ENCODE measurements around the gene RIMS4. TPM values are rescaled to one million over a fixed set of nuclear protein-coding genes. Genes with fewer than 3 reads are reported as not detected.

Gene RIMS4
- total and polyA plus RNA-seq, 2 of the 8 experiments (the other 6 are each of a cell fraction or from before 2014, with no cell fraction given): 13.3 to 44.2 TPM

GRCh38 chr20:44709380-44709779 is 101.0 kb downstream of the RIMS4 start (continued):
- TF ChIP-seq CHD7 (IDR thresholded peaks at IDR 0.05; ENCODE audit: insufficient replicate concordance, low read length) (no peak), PHF8 (conservative IDR thresholded peaks at IDR 0.05; ENCODE audit: low read depth, low read length) (no peak), KDM4A (IDR thresholded peaks at IDR 0.05; ENCODE audit: low read depth, low read length, severe bottlenecking) (no peak), ATF3 (IDR thresholded peaks at IDR 0.05; ENCODE audit: insufficient read depth, low read depth, low read length) (no peak), SP1 (IDR thresholded peaks at IDR 0.05; ENCODE audit: low read depth, low read length) (no peak), SUZ12 (IDR thresholded peaks at IDR 0.05; ENCODE audit: low read length) (no peak)

All from H1 (cell line).